Duodenal mucosa (tissue), 2 donors: ENCODE data around the gene C14orf180.

Experiments
- H3K27ac ChIP-seq: one replicate; pipeline ENCODE4 v1.7.0; 2013; ENCODE audit warnings: low read depth, low read length
- H3K27me3 ChIP-seq, 2 donors: one replicate each; pipeline ENCODE4 v1.7.0; 2013; ENCODE audit warnings: low read length in 2 of 2, control low read depth in 1 of 2; ENCODE audit not compliant: insufficient read depth in 2 of 2, control insufficient read depth in 1 of 2
- H3K36me3 ChIP-seq, 2 donors: one replicate each; pipeline ENCODE4 v1.7.0; 2013; ENCODE audit warnings: low read length in 2 of 2, control low read depth in 1 of 2; ENCODE audit not compliant: insufficient read depth in 2 of 2, control insufficient read depth in 1 of 2
- H3K4me1 ChIP-seq, 2 donors: one replicate each; pipeline ENCODE4 v1.7.0; 2013; ENCODE audit warnings: low read length in 2 of 2, control low read depth in 1 of 2; ENCODE audit not compliant: insufficient read depth in 2 of 2, control insufficient read depth in 1 of 2
- H3K4me3 ChIP-seq, 2 donors: one replicate each; pipeline ENCODE4 v1.7.0; 2013; ENCODE audit warnings: low read length in 2 of 2, low read depth in 1 of 2
- H3K9ac ChIP-seq, 2 donors: one replicate each; pipeline ENCODE4 v1.7.0; 2013; ENCODE audit warnings: low read length in 2 of 2, low read depth in 1 of 2
- H3K9me3 ChIP-seq, 2 donors: one replicate each; pipeline ENCODE4 v1.7.0; 2013; ENCODE audit warnings: low read length in 2 of 2, control low read depth in 1 of 2; ENCODE audit not compliant: control insufficient read depth in 1 of 2

C14orf180 gene

GRCh38 chr14:104562606-104563005, 17.0 kb upstream of the C14orf180 start:
- Histone ChIP-seq H3K36me3 (no peaks in the 10 kb centered on the region), H3K27ac (no peak overlapping the region), H3K4me1 (peaks cover 0 to 5% of the 10 kb centered on the region in 2 donors), H3K4me3 (no peak overlapping the region), H3K9ac (no peak overlapping the region), H3K27me3 (peaks cover 3 to 14% of the 10 kb centered on the region in 2 donors), H3K9me3 (no peaks in the 10 kb centered on the region)

GRCh38 chr14:104563191-104563741, 16.3 kb upstream of the C14orf180 start:
- no peaks in the 10 kb centered on the region for H3K36me3 ChIP-seq
- peaks cover 3 to 14% of the 10 kb centered on the region in 2 donors for H3K27me3 ChIP-seq
- H3K4me3 ChIP-seq = no peak overlapping the region
- H3K27ac ChIP-seq = no peak overlapping the region
- peaks cover 0 to 5% of the 10 kb centered on the region in 2 donors for H3K4me1 ChIP-seq
- no peaks in the 10 kb centered on the region for H3K9me3 ChIP-seq
- H3K9ac ChIP-seq = no peak overlapping the region

GRCh38 chr14:104563742-104564615, 15.6 kb upstream of the C14orf180 start:
- H3K9me3 ChIP-seq = no peaks in the 10 kb centered on the region
- H3K27me3 ChIP-seq = peaks cover 3 to 14% of the 10 kb centered on the region in 2 donors
- H3K36me3 ChIP-seq = no peaks in the 10 kb centered on the region
- H3K27ac ChIP-seq = no peak overlapping the region
- H3K9ac ChIP-seq = no peak overlapping the region
- H3K4me3 ChIP-seq = no peak overlapping the region
- H3K4me1 ChIP-seq = peaks cover 0 to 5% of the 10 kb centered on the region in 2 donors

GRCh38 chr14:104564744-104565679, 14.6 kb upstream of the C14orf180 start:
- Histone ChIP-seq H3K9ac (no peak overlapping the region), H3K4me3 (no peak overlapping the region), H3K9me3 (no peaks in the 10 kb centered on the region), H3K27ac (no peak overlapping the region), H3K4me1 (peaks cover 0 to 5% of the 10 kb centered on the region in 2 donors), H3K36me3 (no peaks in the 10 kb centered on the region), H3K27me3 (peaks cover 3 to 14% of the 10 kb centered on the region in 2 donors)

- Histone ChIP-seq H3K4me3 (no peak overlapping the region), H3K27me3 (peaks cover 3 to 14% of the 10 kb centered on the region in 2 donors), H3K27ac (no peak overlapping the region), H3K9me3 (no peaks in the 10 kb centered on the region), H3K4me1 (peaks cover 0 to 5% of the 10 kb centered on the region in 2 donors), H3K36me3 (no peaks in the 10 kb centered on the region), H3K9ac (no peak overlapping the region)
Measured at GRCh38 chr14:104567141-104567956, 12.2 kb upstream of the C14orf180 start.

- H3K4me3 ChIP-seq = no peak overlapping the region
- H3K27ac ChIP-seq = no peak overlapping the region
- H3K27me3 ChIP-seq = peaks cover 3 to 14% of the 10 kb centered on the region in 2 donors
- H3K9me3 ChIP-seq = no peaks in the 10 kb centered on the region
- H3K36me3 ChIP-seq = no peaks in the 10 kb centered on the region
- peaks cover 0 to 5% of the 10 kb centered on the region in 2 donors for H3K4me1 ChIP-seq
- no peak overlapping the region for H3K9ac ChIP-seq
Measured at GRCh38 chr14:104567957-104568225, 11.7 kb upstream of the C14orf180 start.

GRCh38 chr14:104568620-104569019, 10.9 kb upstream of the C14orf180 start:
- H3K27me3 ChIP-seq = peaks cover 3 to 10% of the 10 kb centered on the region in 2 donors
- H3K27ac ChIP-seq = no peak overlapping the region
- no peaks in the 10 kb centered on the region for H3K36me3 ChIP-seq
- H3K9me3 ChIP-seq = no peaks in the 10 kb centered on the region
- H3K9ac ChIP-seq = no peak overlapping the region
- H3K4me1 ChIP-seq = peaks cover 0 to 4% of the 10 kb centered on the region in 2 donors
- no peak overlapping the region for H3K4me3 ChIP-seq

- H3K27ac ChIP-seq = no peak overlapping the region
- no peaks in the 10 kb centered on the region for H3K36me3 ChIP-seq
- no peaks in the 10 kb centered on the region for H3K4me1 ChIP-seq
- H3K4me3 ChIP-seq = no peak overlapping the region
- no peak overlapping the region for H3K9ac ChIP-seq
- peaks cover 3 to 11% of the 10 kb centered on the region in 2 donors for H3K27me3 ChIP-seq
- no peaks in the 10 kb centered on the region for H3K9me3 ChIP-seq
Measured at GRCh38 chr14:104569435-104569834, 10.1 kb upstream of the C14orf180 start.

GRCh38 chr14:104571246-104571645, 8.3 kb upstream of the C14orf180 start:
- Histone ChIP-seq H3K4me3 (no peak overlapping the region), H3K36me3 (no peaks in the 10 kb centered on the region), H3K9me3 (no peaks in the 10 kb centered on the region), H3K27me3 (peaks cover 3 to 4% of the 10 kb centered on the region in 2 donors), H3K27ac (no peak overlapping the region), H3K4me1 (peaks cover 0 to 2% of the 10 kb centered on the region in 2 donors), H3K9ac (no peak overlapping the region)
